Ishikawa (cell line): ENCODE data around the gene CLTA.

Experiments used
- FOXM1 ChIP-seq: IDR thresholded peaks from 2 replicates; pipeline ENCODE4 v1.6.1; 2012; ENCODE audit warnings: low read depth, borderline replicate concordance
- RAD21 ChIP-seq: IDR thresholded peaks from 2 replicates; pipeline ENCODE4 v1.6.1; 2012; ENCODE audit warnings: low read depth
- TAF1 ChIP-seq: IDR thresholded peaks from 2 replicates; pipeline ENCODE4 v1.6.1; 2012; ENCODE audit warnings: low read depth, mild to moderate bottlenecking
- TCF12 ChIP-seq: IDR thresholded peaks from 2 replicates; pipeline ENCODE4 v1.6.1; 2012; ENCODE audit warnings: low read depth
- YY1 ChIP-seq: IDR thresholded peaks from 2 replicates; pipeline ENCODE4 v1.6.1; 2012; ENCODE audit warnings: low read depth
- TF ChIP-seq, protein P1 (sequence below): IDR thresholded peaks from 2 replicates; pipeline ENCODE4 v1.6.1; 2012; ENCODE audit warnings: low read depth, mild to moderate bottlenecking
- TF ChIP-seq, protein P2 (sequence below): IDR thresholded peaks from 2 replicates; pipeline ENCODE4 v1.6.1; 2012
- TF ChIP-seq, protein P3 (sequence below): IDR thresholded peaks from 2 replicates; pipeline ENCODE4 v1.6.1; 2012

DNA sequence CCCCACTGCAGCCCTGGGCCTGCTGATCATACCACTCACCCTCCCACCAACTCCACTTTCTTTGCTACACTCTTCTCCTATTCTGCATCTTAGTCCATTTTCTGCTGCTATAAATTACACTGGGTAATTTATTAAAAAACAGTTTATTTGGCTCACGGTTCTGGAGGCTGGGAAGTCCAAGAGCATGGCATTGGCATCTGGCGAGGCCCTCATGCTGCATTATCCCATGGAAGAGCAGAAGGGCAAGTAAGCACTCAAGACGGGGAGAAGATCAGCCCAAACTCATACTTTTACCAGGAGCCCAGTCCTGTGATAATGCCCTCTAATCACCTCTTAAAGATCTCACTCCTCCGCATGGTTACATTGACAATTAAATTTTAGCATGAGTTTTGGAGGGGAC, 44.8 kb upstream of the CLTA start:
- TF ChIP-seq, protein P1, sequence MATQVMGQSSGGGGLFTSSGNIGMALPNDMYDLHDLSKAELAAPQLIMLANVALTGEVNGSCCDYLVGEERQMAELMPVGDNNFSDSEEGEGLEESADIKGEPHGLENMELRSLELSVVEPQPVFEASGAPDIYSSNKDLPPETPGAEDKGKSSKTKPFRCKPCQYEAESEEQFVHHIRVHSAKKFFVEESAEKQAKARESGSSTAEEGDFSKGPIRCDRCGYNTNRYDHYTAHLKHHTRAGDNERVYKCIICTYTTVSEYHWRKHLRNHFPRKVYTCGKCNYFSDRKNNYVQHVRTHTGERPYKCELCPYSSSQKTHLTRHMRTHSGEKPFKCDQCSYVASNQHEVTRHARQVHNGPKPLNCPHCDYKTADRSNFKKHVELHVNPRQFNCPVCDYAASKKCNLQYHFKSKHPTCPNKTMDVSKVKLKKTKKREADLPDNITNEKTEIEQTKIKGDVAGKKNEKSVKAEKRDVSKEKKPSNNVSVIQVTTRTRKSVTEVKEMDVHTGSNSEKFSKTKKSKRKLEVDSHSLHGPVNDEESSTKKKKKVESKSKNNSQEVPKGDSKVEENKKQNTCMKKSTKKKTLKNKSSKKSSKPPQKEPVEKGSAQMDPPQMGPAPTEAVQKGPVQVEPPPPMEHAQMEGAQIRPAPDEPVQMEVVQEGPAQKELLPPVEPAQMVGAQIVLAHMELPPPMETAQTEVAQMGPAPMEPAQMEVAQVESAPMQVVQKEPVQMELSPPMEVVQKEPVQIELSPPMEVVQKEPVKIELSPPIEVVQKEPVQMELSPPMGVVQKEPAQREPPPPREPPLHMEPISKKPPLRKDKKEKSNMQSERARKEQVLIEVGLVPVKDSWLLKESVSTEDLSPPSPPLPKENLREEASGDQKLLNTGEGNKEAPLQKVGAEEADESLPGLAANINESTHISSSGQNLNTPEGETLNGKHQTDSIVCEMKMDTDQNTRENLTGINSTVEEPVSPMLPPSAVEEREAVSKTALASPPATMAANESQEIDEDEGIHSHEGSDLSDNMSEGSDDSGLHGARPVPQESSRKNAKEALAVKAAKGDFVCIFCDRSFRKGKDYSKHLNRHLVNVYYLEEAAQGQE = no peak
- TF ChIP-seq FOXM1 (no peak), RAD21 (no peak), TAF1 (no peak), TCF12 (no peak), YY1 (no peak)
- TF ChIP-seq, protein P2, sequence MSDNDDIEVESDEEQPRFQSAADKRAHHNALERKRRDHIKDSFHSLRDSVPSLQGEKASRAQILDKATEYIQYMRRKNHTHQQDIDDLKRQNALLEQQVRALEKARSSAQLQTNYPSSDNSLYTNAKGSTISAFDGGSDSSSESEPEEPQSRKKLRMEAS = no peak
- TF ChIP-seq, protein P3, sequence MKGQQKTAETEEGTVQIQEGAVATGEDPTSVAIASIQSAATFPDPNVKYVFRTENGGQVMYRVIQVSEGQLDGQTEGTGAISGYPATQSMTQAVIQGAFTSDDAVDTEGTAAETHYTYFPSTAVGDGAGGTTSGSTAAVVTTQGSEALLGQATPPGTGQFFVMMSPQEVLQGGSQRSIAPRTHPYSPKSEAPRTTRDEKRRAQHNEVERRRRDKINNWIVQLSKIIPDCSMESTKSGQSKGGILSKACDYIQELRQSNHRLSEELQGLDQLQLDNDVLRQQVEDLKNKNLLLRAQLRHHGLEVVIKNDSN = no peak
